Osteocyte (in vitro differentiated cells): ENCODE data around the gene SIK3. TPM values are rescaled to one million over a fixed set of nuclear protein-coding genes. Genes with fewer than 3 reads are reported as not detected.

Experiments
- DNase-seq: peaks from one replicate; pipeline ENCODE4 v3.0.0; 2021; ENCODE audit warnings: mixed read lengths; ENCODE audit not compliant: unreplicated experiment; ENCODE audit errors: extremely low spot score
- H3K27ac Mint-ChIP-seq: one replicate; pipeline ENCODE4 v1.8.0; 2021; ENCODE audit warnings: mild to moderate bottlenecking, mixed read lengths; ENCODE audit not compliant: unreplicated experiment
- H3K27me3 Mint-ChIP-seq: one replicate; pipeline ENCODE4 v1.8.0; 2021; ENCODE audit warnings: mixed read lengths; ENCODE audit not compliant: unreplicated experiment
- H3K36me3 Mint-ChIP-seq: one replicate; pipeline ENCODE4 v1.8.0; 2021; ENCODE audit warnings: mixed read lengths; ENCODE audit not compliant: unreplicated experiment
- H3K4me1 Mint-ChIP-seq: one replicate; pipeline ENCODE4 v1.8.0; 2021; ENCODE audit warnings: mixed read lengths; ENCODE audit not compliant: unreplicated experiment
- H3K4me3 Mint-ChIP-seq: one replicate; pipeline ENCODE4 v1.8.0; 2021; ENCODE audit warnings: mild to moderate bottlenecking, moderate library complexity, mixed read lengths; ENCODE audit not compliant: unreplicated experiment
- H3K9me3 Mint-ChIP-seq: one replicate; pipeline ENCODE4 v1.8.0; 2021; ENCODE audit warnings: mixed read lengths; ENCODE audit not compliant: unreplicated experiment
- total RNA-seq: library from RNA; stranded (reverse); gene quantifications from 2 replicates; pipeline ENCODE4 v1.2.1, GENCODE V29; 2021
- TF ChIP-seq, protein P1 (sequence below): fragments of 200-600 bp; sonication (generic); IDR thresholded peaks from 2 replicates; pipeline ENCODE4 v1.5.0; 2021; ENCODE audit warnings: antibody characterized with exemption, mild to moderate bottlenecking, moderate library complexity

Gene SIK3
- total RNA-seq, 1 donor from 2014 or later, result 29.5 TPM

DNA sequence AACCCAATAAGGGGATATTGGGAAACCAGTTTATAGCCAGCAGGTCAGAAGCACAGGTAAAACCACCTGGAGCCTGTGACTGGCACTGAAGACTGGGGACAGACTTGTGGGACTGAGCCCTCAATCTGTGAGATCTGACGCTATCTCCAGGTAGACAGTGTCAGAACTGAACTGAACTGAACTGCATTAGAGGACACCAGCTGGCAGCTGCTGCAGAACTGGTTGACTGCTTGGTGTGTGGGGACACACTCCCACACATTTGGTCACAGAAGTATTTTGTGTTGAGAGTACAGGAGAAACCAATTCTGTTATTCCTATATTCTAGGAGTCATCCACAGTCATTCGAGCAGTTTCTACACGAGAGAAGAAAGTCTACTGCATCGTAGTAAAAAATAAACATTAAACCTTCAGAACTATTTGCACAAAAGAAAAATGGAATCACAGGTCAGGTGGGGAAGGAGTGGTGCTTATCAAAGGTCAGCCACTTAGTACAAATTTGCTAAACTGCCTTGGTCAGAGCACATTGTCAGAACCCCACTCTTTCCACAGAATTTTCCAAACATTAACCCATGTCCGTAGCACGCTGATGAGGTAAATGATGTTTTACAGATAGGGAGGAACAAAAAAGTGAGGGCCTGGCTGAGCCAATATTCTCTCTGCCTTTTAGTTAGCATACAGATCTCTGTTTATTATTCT is 77.2 kb downstream of the SIK3 start:
- Mint-ChIP-seq H3K4me3 (no peak overlapping the region), H3K27me3 (no peaks in the 10 kb centered on the region), H3K36me3 (no peaks in the 10 kb centered on the region), H3K27ac (no peak overlapping the region), H3K4me1 (peaks cover 8% of the 10 kb centered on the region), H3K9me3 (no peaks in the 10 kb centered on the region)
- DNase-seq, result no peak
- TF ChIP-seq, protein P1, sequence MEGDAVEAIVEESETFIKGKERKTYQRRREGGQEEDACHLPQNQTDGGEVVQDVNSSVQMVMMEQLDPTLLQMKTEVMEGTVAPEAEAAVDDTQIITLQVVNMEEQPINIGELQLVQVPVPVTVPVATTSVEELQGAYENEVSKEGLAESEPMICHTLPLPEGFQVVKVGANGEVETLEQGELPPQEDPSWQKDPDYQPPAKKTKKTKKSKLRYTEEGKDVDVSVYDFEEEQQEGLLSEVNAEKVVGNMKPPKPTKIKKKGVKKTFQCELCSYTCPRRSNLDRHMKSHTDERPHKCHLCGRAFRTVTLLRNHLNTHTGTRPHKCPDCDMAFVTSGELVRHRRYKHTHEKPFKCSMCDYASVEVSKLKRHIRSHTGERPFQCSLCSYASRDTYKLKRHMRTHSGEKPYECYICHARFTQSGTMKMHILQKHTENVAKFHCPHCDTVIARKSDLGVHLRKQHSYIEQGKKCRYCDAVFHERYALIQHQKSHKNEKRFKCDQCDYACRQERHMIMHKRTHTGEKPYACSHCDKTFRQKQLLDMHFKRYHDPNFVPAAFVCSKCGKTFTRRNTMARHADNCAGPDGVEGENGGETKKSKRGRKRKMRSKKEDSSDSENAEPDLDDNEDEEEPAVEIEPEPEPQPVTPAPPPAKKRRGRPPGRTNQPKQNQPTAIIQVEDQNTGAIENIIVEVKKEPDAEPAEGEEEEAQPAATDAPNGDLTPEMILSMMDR, result no peak

DNA sequence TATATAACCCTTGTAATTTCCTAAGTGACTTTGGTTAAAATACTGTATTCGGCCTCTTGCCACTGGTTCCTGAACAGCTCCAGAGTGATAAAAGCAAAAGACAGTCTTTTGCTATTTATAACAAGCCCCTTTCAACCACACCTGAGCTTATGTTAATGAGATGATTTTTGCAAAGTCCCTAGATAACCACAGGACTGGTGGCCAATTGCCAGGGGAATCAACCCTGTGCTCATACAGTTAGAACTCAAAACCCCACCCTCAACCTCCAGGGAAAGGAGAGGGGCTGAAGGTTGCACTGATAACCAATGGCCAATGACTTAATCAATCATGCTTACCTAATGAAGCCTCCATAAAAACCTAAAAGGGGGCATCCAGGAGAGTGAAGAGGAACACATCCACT is 77.9 kb downstream of the SIK3 start:
- H3K4me1 Mint-ChIP-seq, result peaks cover 7% of the 10 kb centered on the region
- H3K4me3 Mint-ChIP-seq, result no peak overlapping the region
- TF ChIP-seq, protein P1, result no peak
- H3K27ac Mint-ChIP-seq, result no peak overlapping the region
- no peaks in the 10 kb centered on the region for H3K36me3 Mint-ChIP-seq
- DNase-seq, result no peak
- no peaks in the 10 kb centered on the region for H3K9me3 Mint-ChIP-seq
- no peaks in the 10 kb centered on the region for H3K27me3 Mint-ChIP-seq

DNA sequence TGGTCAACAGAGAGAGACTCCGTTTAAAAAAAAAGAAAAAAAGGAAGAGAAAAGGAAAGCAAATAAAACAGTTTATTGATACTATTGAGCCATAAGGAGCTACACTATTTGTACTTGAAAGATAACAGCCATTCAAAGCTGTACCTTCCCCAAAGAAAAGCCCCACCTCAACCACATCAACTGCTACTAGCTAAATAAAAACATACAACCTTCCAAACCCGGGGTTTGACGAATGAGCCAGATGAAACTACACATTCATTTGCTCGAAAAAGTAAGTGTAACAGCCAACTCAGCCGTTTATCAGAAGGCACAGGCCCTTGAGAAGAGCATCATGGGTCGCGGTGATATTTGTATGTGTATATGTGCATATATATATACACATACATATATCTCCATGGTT is 78.4 kb downstream of the SIK3 start:
- Mint-ChIP-seq H3K4me1 (peaks cover 3% of the 10 kb centered on the region), H3K27ac (no peak overlapping the region), H3K36me3 (no peaks in the 10 kb centered on the region), H3K4me3 (no peak overlapping the region), H3K27me3 (no peaks in the 10 kb centered on the region), H3K9me3 (no peaks in the 10 kb centered on the region)
- TF ChIP-seq, protein P1, result no peak
- DNase-seq, result no peak

DNA sequence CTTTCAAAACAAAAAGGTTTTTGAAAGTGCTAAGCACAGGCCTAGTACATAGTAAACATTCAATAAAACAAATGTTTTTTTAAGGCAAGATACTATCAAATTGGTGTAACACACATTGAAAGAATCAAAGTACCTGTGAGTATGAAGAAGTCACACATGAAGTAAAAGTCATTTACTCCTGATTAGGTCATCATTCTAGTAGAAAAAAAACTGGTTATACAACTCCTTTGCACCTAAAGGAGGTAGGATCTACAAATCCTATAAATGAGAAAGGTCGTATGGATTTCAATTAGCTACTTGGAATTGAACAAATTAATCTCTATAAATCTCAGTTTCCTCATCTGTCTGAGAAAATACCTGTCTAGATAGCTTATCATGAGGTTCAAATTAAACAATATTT is 80.8 kb downstream of the SIK3 start:
- no peak for DNase-seq
- H3K36me3 Mint-ChIP-seq, result no peaks in the 10 kb centered on the region
- H3K9me3 Mint-ChIP-seq, result no peaks in the 10 kb centered on the region

DNA sequence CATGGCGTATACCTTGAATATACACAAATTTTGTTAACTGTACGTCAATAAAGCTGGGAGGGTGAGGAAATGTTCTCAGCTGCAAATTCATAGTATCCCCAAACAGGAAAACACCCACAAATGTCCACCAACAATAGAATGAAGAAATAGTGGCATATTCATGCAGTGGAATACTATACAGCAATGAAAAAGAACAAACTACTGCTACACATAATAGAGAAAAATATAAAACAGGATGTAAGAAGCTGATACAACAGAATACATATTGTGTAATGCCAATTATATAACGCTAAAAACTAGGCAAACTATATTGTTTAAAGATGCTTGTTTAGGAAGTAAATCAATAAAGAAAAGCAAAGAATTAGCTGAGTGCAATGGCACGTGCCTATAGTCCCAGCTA is 81.5 kb downstream of the SIK3 start:
- TF ChIP-seq, protein P1, result no peak
- Mint-ChIP-seq H3K36me3 (no peaks in the 10 kb centered on the region), H3K27ac (no peak overlapping the region), H3K4me3 (no peak overlapping the region), H3K9me3 (no peaks in the 10 kb centered on the region), H3K4me1 (peaks cover 6% of the 10 kb centered on the region), H3K27me3 (no peaks in the 10 kb centered on the region)
- no peak for DNase-seq

More for the DNA sequence above, 80.8 kb downstream of the SIK3 start:
- Mint-ChIP-seq H3K4me3 (no peak overlapping the region), H3K27me3 (no peaks in the 10 kb centered on the region), H3K4me1 (peaks cover 1% of the 10 kb centered on the region), H3K27ac (no peak overlapping the region)
- TF ChIP-seq, protein P1, result no peak
